WERI-Rb-1 (cell line): Measurements from ENCODE around the gene TMEM164.

ENCODE experiments used
- DNase-seq: peaks from one replicate; pipeline ENCODE4 v3.0.0-alpha.2; 2020
- H3K27ac ChIP-seq: fragments of 250-450 bp; sonication (Bioruptor Pico); 2 replicates; pipeline ENCODE4 v1.5.1; 2020; ENCODE audit warnings: mild to moderate bottlenecking, moderate library complexity
- H3K27me3 ChIP-seq: fragments of 250-450 bp; sonication (Bioruptor Pico); 2 replicates; pipeline ENCODE4 v1.5.1; 2021; ENCODE audit warnings: mild to moderate bottlenecking, low read depth, moderate library complexity; ENCODE audit not compliant: insufficient read depth, severe bottlenecking
- H3K36me3 ChIP-seq: fragments of 250-450 bp; sonication (Bioruptor Pico); 2 replicates; pipeline ENCODE4 v1.5.1; 2020; ENCODE audit warnings: mild to moderate bottlenecking, moderate library complexity
- H3K4me3 ChIP-seq: 2 replicates; pipeline ENCODE4 v1.5.1; 2011; ENCODE audit warnings: low read depth, mild to moderate bottlenecking, control low read depth, low read length
- H3K9me3 ChIP-seq: fragments of 250-450 bp; sonication (Bioruptor Pico); 2 replicates; pipeline ENCODE4 v1.5.1; 2021; ENCODE audit warnings: mild to moderate bottlenecking, moderate library complexity; ENCODE audit not compliant: severe bottlenecking
- TF ChIP-seq, protein P1 (sequence below): IDR thresholded peaks from 2 replicates; pipeline ENCODE4 v1.5.1; 2011; ENCODE audit warnings: low read depth, mild to moderate bottlenecking, control low read depth, inconsistent platforms, low read length

Gene TMEM164

DNA sequence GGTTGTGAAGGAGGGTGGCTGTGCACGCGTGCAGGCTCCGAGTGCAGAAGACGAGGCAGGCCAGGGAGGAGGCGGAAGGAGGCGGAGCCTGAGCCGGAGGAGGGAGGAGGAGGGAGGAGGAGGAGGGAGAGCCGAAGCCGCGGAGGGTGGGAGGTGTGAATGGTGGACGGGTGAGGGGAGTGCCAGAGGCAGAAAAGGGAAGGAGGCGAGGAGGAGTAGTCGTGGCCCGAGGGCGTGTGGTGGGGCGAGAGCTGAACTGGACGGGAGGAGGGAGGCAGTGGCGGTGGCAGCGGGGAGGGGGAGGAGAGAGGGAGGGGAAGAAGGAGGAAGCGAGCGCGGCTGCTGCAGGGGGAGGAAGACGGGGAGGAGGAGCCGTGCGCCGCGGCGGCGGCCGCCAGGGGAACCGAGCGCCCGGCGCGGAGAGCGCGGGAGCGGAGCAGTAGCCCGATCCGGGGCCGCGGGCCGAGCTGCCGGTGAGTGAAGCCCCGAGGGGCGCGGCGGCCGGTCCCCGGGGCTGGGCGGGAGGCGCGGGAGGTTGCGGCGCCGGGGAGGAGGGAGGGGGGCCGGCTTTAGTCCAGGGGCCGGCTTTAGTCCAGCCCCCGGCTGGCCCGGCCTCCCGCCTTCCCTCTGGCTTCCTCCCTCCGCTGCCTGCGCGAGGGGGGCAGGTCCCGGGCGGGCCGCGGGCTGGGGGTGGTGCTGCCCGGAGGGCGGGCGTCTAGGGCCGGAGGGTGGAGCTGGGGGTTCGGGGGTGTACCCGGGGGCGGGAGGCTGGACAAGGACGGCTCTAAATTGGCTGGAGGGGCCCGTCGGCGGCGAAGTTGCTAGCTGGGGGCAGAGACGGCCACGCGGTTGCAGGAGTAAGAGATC lies at the start of gene TMEM164:
TMEM164 (plus strand) TSS at position 815 of the 867 bp plus-strand sequence. CDS start 661 bp downstream, outside the sequence.
- Histone ChIP-seq H3K4me3 (peak within 1 kb of the TSS; percentile 86), H3K27me3 (no peaks in the 10 kb centered on the region), H3K9me3 (no peaks in the 10 kb centered on the region), H3K27ac (peak within 1 kb of the TSS; percentile 93), H3K36me3 (peaks cover 14% of the 10 kb centered on the region)
- TF ChIP-seq, protein P1, sequence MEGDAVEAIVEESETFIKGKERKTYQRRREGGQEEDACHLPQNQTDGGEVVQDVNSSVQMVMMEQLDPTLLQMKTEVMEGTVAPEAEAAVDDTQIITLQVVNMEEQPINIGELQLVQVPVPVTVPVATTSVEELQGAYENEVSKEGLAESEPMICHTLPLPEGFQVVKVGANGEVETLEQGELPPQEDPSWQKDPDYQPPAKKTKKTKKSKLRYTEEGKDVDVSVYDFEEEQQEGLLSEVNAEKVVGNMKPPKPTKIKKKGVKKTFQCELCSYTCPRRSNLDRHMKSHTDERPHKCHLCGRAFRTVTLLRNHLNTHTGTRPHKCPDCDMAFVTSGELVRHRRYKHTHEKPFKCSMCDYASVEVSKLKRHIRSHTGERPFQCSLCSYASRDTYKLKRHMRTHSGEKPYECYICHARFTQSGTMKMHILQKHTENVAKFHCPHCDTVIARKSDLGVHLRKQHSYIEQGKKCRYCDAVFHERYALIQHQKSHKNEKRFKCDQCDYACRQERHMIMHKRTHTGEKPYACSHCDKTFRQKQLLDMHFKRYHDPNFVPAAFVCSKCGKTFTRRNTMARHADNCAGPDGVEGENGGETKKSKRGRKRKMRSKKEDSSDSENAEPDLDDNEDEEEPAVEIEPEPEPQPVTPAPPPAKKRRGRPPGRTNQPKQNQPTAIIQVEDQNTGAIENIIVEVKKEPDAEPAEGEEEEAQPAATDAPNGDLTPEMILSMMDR = no peak
- DNase-seq = peak; percentile 90

DNA sequence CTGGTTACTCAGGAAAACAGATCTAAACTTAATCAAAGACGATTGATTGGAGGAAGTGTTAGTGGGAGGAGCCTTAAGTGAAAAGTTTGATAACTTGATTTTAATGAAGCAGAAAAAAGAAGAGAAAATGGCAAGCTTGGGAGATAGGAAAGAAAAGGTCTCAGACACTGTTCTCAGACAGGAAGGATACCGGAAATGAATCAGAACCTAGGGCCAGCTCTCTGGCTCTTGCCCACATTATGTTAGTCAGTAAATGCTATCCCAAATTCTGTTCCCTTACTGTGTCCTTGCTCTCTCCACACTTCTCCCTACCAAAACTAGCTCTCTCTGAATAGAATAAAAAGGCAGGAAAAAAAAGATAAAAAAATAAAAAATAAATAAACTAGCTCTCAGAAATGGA lies 48.6 kb upstream of the TMEM164 start:
- Histone ChIP-seq H3K27ac (no peak overlapping the region), H3K27me3 (no peaks in the 10 kb centered on the region), H3K4me3 (no peak overlapping the region), H3K36me3 (no peaks in the 10 kb centered on the region), H3K9me3 (no peaks in the 10 kb centered on the region)
- no peak for DNase-seq
- TF ChIP-seq, protein P1 = no peak

DNA sequence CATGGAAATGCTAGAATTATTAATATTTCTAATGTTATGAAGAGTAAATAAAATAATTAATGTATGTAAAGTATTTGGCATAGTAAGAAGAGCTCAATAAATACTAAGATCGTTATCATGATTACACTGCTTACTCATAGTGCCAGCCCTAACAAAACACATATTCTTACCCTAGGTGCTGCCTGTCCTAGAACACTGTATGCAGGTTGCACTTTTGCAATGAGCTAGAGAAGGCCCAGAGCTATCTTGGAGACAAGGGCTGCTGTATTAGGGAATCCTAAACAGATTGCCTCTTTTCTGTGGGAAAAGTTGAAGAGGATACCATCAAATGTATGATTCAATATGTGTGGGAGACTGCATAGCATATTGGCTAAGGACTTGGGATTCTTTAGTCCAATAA lies 48.0 kb upstream of the TMEM164 start:
- H3K27me3 ChIP-seq = no peaks in the 10 kb centered on the region
- H3K36me3 ChIP-seq = no peaks in the 10 kb centered on the region
- H3K4me3 ChIP-seq = no peak overlapping the region
- H3K9me3 ChIP-seq = no peaks in the 10 kb centered on the region
- H3K27ac ChIP-seq = no peak overlapping the region
- DNase-seq = no peak
- TF ChIP-seq, protein P1 = no peak

DNA sequence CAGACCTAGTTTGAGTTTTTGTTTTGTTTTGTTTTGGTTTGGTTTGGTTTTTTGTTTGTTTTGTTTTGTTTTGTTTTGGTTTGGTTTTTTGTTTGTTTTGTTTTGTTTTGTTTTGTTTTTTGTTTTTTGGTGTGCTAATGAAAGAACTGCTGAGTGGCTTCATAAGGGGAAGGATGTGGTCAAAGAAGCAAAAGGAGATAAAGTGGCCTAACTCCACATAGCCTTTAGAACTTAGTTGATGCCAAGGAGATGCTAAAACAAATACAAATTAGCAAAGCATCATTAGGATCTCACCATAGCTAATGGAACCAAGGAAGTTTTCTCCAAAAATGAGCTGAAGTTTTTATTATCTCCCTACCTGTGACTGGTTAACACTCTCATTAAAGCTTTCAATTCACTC lies 44.6 kb upstream of the TMEM164 start:
- no peaks in the 10 kb centered on the region for H3K9me3 ChIP-seq
- no peak for DNase-seq
- H3K36me3 ChIP-seq = no peaks in the 10 kb centered on the region
- no peaks in the 10 kb centered on the region for H3K27me3 ChIP-seq
- no peak overlapping the region for H3K4me3 ChIP-seq
- TF ChIP-seq, protein P1 = no peak
- no peak overlapping the region for H3K27ac ChIP-seq

DNA sequence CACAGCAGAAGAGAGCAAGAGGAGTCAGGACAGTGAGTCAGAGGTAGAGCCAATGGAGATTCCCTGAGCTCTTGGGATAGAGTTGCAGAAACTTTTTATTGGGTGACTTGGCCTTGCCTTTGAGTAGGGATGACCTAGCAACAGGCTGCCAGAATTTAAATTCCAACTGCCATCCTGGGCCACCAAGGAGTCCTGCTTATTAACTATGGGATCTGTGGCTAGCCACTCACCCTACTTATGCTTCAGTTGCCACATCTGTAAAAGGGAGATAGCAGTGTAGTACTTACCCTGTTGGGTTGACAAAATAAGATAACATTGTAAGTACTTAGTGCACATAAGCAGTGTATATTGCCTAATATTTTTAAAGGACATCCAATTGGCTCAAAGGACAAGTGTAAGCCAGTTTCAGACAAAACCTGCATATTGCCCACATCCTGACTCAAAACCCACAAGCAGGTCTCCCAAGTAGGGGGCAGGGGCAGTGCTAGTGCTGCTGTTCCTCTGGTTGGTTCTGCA lies 43.5 kb upstream of the TMEM164 start:
- no peaks in the 10 kb centered on the region for H3K27me3 ChIP-seq
- no peak overlapping the region for H3K4me3 ChIP-seq
- no peaks in the 10 kb centered on the region for H3K36me3 ChIP-seq
- TF ChIP-seq, protein P1 = no peak
- DNase-seq = no peak
- no peak overlapping the region for H3K27ac ChIP-seq
- H3K9me3 ChIP-seq = no peaks in the 10 kb centered on the region
